HuH-7.5 (cell line): Measurements from ENCODE around the gene GLT8D2.
"Not testable (repeated sequence)": the region's sequence is repeated elsewhere in the genome, so short reads cannot be mapped to it uniquely, and the experiment has no call there.

Experiments used
- DNase-seq: peaks from one replicate; pipeline ENCODE4 v3.0.0; 2011; ENCODE audit warnings: low spot score

The GLT8D2 gene

DNA sequence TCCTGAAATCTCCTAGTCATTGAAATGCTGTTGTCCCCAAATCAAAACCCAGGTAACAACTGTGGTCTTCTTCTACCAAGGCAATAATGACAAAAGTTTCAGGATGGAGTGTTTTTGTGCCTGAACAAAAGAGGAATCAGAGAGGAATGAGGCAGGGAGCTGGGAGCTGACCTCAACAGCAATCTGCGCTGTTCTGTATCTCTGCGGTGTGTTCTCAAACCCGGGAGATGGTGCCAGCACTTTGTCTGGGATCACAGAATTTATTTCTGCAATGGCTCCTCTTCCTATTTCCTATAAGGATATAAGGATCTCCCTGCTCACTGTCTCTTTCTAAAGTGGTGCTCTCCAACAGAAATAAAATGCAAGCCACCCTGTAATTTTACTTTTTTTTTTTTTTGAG lies 449 bp upstream of the GLT8D2 start:
- DNase-seq = no peak

- DNase-seq = no peak
Observed at GRCh38 chr12:104049278-104049902, 597 bp downstream of the GLT8D2 start.

DNA sequence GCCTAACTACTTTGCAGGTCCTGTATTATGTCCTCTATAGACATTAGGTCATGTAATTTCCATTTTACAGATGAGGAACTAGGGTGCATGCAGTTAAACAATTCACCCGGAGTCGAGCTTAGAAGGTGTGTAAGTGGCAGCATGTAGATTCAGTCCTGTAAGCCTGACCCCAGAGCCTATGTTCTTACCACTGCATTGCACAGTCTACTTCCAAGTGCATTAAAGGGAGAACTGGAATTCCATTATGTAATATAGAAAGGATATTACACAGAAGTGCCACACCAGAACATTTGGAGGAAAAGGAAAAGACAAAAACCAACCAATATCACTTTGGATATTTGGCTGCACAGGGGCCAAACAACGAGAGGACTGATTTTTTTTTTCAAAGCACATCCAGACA lies 1.2 kb downstream of the GLT8D2 start:
- DNase-seq = no peak

- no peak for DNase-seq
Observed at GRCh38 chr12:104048162-104048561, 1.8 kb downstream of the GLT8D2 start.

GRCh38 chr12:104046306-104046705 lies 3.7 kb downstream of the GLT8D2 start:
- DNase-seq = no peak

DNA sequence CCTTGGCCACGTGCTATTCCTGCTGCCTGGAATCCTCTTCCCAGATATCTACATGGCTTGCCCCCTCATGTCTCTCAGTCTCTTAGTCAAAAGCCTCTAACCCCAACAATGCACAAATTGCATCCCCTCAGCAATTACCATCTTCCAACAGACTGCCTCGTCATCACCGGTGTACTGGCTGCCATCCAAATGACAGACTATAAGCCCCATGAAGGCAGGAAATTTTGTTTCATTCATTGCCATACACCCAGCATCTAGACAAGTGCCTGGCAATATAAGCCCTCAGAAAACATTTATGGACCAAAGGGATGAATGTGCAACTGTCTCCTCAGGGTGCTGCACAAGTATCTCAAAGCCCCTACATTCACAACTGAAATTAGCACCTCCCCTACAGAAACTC lies 5.8 kb downstream of the GLT8D2 start:
- no peak for DNase-seq

- DNase-seq = no peak
Observed at GRCh38 chr12:104042580-104042979, 7.4 kb downstream of the GLT8D2 start.

DNA sequence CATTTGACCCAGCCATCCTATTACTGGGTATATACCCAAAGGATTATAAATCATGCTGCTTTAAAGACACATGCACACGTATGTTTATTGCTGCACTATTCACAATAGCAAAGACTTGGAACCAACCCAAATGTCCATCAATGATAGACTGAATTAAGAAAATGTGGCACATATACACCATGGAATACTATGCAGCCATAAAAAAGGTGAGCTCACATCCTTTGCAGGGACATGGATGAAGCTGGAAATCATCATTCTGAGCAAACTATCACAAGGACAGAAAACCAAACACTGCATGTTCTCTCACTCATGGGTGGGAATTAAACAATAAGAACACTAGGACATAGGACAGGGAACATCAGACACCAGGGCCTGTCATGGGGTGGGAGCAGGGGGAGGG lies 10.2 kb downstream of the GLT8D2 start:
- not testable (repeated sequence) for DNase-seq

DNA sequence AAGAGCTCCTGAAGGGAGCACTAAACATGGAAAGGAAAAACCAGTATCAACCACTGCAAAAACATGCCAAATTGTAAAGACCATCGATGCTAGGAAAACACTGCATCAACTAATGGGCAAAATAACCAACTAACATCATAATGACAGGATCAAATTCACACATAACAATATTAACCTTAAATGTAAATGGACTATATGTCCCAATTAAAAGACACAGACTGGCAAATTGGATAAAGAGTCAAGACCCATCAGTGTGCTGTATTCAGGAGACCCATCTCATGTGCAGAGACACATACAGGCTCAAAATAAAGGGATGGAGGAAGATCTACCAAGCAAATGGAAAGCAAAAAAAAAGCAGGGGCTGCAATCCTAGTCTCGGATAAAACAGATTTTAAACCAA lies 13.8 kb downstream of the GLT8D2 start:
- not testable (repeated sequence) for DNase-seq

DNA sequence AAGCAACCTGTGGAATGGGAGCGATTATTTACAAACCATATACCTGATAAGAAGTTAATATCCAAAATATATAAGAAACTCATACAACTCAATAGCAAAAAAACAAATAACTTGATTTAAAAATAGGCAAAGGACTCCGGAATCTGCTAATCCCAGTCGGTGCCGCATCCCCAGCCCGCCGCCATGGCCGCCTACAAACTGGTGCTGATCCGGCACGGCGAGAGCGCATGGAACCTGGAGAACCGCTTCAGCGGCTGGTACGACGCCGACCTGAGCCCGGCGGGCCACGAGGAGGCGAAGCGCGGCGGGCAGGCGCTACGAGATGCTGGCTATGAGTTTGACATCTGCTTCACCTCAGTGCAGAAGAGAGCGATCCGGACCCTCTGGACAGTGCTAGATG lies 19.4 kb downstream of the GLT8D2 start:
- not testable (repeated sequence) for DNase-seq

DNA sequence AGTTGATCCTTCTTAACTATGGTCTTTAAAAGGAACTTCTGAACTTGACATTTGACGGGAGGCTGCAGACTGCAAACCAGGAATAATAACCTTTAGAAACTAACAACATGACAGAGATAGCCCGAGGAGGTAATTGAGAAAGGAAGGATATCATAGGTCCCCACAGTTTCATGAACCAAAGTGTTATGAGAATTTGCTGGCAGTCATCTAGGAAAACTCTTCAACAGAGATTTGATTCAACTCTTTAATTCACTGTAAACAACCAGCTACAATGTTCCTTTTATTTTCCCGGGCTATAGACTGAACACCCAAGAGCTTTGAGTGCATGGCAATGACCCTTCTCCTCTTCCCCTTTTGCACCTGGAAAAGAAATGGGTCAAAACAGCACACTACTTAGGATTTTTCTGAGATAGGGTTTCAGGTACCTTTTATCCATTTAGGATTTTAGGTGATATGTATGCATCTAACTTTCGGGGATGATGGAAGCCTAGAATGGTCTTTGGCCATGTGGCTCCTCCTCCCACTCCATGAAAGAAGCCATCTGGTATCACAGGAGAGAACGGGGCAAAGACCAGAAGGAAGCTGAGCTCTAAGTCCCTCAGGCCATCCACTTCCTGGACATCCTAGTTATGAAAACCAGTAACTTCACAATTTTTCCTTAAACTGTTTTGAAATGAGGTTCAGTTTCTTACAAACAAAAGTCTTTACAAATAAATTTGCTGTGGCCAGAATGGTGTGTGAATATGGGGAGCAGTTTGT lies 23.0 kb downstream of the GLT8D2 start:
- no peak for DNase-seq

GRCh38 chr12:104025771-104026170 lies 24.2 kb downstream of the GLT8D2 start:
- no peak for DNase-seq

DNA sequence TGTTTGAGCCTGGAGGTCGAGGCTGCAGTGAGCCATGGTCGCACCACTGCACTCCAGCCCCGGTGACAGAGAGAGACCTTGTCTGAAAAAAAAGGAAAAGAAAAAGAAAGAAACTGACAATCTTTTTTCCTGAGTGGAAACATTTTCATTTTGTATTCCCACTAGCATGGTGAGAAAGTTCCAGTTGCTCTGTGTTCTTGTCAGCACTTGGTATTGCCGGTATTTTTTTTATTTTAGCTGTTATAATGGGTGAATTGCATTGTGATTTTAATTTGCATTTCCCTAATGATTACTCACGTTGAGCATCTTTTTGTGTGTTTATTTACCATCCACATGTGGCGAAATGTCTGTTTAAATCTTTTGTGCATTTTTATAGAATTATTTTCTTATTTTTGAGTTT lies 25.6 kb downstream of the GLT8D2 start:
- no peak for DNase-seq

- no peak for DNase-seq
Observed at GRCh38 chr12:104023710-104024109, 26.3 kb downstream of the GLT8D2 start.

DNA sequence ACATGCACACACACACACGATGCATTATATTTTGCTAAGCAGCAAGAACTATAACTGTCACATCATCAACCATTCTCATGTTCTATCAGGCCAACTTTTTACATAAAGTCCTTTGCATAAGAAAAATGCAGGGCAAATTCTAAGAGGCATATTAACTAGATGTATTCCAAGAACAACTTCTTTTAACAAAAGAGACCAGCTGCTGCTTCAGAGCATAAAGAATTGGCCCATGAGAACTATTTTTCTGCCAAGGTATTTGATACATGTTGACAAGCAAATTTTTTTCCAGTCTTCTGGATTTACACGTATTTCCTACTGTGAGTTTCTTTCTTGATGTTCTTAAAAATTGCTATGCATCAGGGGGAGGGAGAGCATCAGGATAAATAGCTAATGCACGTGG lies 27.2 kb downstream of the GLT8D2 start:
- DNase-seq = no peak

DNA sequence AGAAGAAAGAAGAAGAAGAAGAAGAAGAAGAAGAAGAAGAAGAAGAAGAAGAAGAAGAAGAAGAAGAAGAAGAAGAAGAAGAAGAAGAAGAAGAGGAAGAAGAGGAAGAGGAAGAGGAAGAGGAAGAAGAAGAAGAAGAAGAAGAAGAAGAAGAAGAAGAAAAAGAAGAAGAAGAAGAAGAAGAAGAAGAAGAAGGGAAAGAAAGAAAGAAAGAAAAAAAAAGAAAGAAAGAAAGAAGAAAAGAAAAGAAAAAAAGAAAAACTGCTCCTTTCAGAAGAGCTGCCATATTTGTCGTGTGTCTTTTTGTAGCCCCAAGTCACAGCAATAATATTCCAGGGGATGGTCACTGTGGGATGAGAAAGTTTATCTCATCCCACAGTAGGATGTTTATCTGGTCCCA lies 28.1 kb downstream of the GLT8D2 start:
- not testable (repeated sequence) for DNase-seq

DNA sequence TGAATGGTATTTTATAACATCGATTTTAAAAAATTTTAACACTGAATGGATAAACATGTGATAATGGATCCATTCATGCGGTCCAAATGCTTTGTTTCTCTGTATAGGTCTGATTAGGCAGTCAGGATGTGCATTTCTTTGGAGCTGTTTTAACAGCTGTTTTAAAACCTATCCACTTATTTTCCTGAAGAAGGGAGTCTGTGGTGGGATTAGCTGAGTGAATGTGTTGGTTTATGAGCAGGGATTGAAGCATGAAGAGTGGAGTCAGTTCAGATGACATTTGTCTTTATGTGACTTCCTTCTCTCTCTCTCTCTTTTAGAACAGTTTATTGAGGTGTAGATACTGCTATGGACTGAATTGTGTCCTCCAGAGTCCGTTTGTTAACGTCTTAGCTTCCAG lies 37.7 kb downstream of the GLT8D2 start:
- no peak for DNase-seq

- no peak for DNase-seq
Observed at GRCh38 chr12:104011253-104011652, 38.7 kb downstream of the GLT8D2 start.

DNA sequence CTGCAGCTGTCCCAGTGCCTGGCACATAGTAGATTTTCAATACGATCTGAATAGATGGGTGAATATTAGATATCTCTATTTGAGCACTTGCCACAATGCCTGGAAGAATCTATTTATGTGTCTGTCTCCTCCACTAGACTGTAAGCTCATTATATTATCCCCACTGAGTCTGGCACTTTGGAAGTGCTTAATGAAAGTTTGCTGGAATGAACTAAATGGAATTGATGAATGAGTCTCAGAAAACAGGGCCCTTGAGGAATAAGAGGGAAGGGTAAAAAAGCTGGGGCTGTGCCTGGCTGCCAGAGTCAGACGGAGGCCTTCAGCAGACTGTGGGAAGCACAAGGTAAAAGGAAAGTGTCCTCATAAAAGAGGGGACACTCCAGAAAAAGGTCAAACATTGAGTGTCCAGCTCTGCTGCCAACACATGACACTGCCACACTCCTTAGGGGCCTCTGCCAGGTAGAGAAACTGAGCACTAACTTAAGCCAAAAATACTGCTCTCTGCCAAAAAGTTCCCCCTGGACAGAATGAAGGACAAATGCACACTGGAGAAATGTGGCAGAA lies 39.3 kb downstream of the GLT8D2 start:
- no peak for DNase-seq

- DNase-seq = no peak
Observed at GRCh38 chr12:104010121-104010520, 39.9 kb downstream of the GLT8D2 start.

GRCh38 chr12:104006929-104007328 lies 43.1 kb downstream of the GLT8D2 start:
- no peak for DNase-seq

GRCh38 chr12:104003596-104003995 lies 46.4 kb downstream of the GLT8D2 start:
- DNase-seq = no peak

DNA sequence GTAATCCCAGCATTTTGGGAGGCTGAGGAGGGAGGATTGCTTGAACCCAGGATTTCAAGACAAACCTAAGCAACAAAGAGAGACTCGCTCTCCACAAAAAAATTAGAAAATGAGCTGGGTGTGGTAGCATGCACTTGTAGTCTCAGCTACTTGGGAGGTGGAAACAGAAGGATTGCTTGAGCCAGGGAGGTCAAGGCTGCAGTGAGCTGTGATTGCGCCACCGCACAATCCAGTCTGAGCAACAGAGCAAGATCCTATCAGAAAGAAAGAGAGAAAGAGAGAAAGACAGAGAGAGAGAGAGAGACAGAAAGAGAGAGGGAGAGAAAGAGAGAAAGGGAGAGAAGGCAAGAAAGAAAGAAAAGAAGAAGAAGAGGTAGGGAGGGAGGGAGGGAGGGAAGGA lies 47.3 kb downstream of the GLT8D2 start:
- DNase-seq = no peak
